PC-9 (cell line): ENCODE results near the gene PALLD. TPM values are rescaled to one million over a fixed set of nuclear protein-coding genes. Genes with fewer than 3 reads are reported as not detected.

Experiments used
- BruUV-seq: library from RNA; stranded (reverse); fragments of 400-500 nt; replicated peaks from 2 replicates; lab custom pipeline; 2021; lab: Mats Ljungman, UMichigan
- CTCF ChIA-PET: fragments of 300-600 bp; sonication (Branson Sonifier 250); formaldehyde crosslinking; loops from one replicate; lab custom pipeline; 2022; ENCODE audit warnings: antibody characterized with exemption; lab: Charles Lee
- POLR2A ChIA-PET: fragments of 300-600 bp; sonication (Branson Sonifier 250); formaldehyde crosslinking; loops from one replicate; lab custom pipeline; 2022; ENCODE audit warnings: antibody characterized with exemption; ENCODE audit not compliant: unreplicated experiment; lab: Charles Lee
- DNase-seq, 2 experiments: peaks; one replicate each; pipeline versions ENCODE4 v3.0.0 to v3.0.0-alpha.2; 2015 to 2022; ENCODE audit warnings: mixed read lengths in 1 of 2
- H2AFZ ChIP-seq: fragments of 200-600 bp; sonication (generic); 2 replicates; pipeline ENCODE4 v1.8.1; 2017; ENCODE audit warnings: antibody characterized with exemption
- H3F3A ChIP-seq: fragments of 200-600 bp; sonication (generic); 2 replicates; pipeline ENCODE4 v1.8.1; 2017; ENCODE audit warnings: antibody characterized with exemption, mild to moderate bottlenecking, low read depth; ENCODE audit not compliant: insufficient read depth
- H3K27ac ChIP-seq: fragments of 200-600 bp; sonication (generic); 2 replicates; pipeline ENCODE4 v1.6.1; 2016; ENCODE audit warnings: mixed run types
- H3K27me3 ChIP-seq: fragments of 200-600 bp; sonication (generic); 2 replicates; pipeline ENCODE4 v1.6.1; 2016; ENCODE audit warnings: low read depth, mixed run types; ENCODE audit not compliant: insufficient read depth
- H3K36me3 ChIP-seq: fragments of 200-600 bp; sonication (generic); 2 replicates; pipeline ENCODE4 v1.6.1; 2016; ENCODE audit warnings: low read depth, mixed run types
- H3K4me1 ChIP-seq: fragments of 200-600 bp; sonication (generic); replicated peaks from 2 replicates; pipeline ENCODE4 v1.6.1; 2016; ENCODE audit warnings: mixed run types; ENCODE audit not compliant: insufficient read depth
- H3K4me2 ChIP-seq: fragments of 200-600 bp; sonication (generic); 2 replicates; pipeline ENCODE4 v1.6.1; 2017; ENCODE audit warnings: mixed run types
- H3K4me3 ChIP-seq: fragments of 200-600 bp; sonication (generic); 2 replicates; pipeline ENCODE4 v1.6.1; 2016; ENCODE audit warnings: mixed run types
- H3K79me2 ChIP-seq: fragments of 200-600 bp; sonication (generic); 2 replicates; pipeline ENCODE4 v1.6.1; 2017; ENCODE audit warnings: low read depth, mixed run types
- H3K9me2 ChIP-seq: fragments of 200-600 bp; sonication (generic); 2 replicates; pipeline ENCODE4 v1.8.1; 2017; ENCODE audit warnings: mild to moderate bottlenecking; ENCODE audit not compliant: insufficient read depth
- H3K9me3 ChIP-seq: fragments of 200-600 bp; sonication (generic); 2 replicates; pipeline ENCODE4 v1.8.1; 2016; ENCODE audit warnings: low read depth; ENCODE audit not compliant: insufficient read depth
- H4K20me1 ChIP-seq: fragments of 200-600 bp; sonication (generic); 2 replicates; pipeline ENCODE4 v1.8.1; 2017; ENCODE audit not compliant: insufficient read depth
- EZH2 ChIP-seq: fragments of 200-600 bp; sonication (generic); IDR thresholded peaks from 2 replicates; pipeline ENCODE4 v1.8.0; 2017; ENCODE audit warnings: antibody characterized with exemption, low read depth
- intact Hi-C: fragments of 100-400 bp; cut with micrococcal nuclease; formaldehyde crosslinking; loops from one replicate; pipeline ENCODE4 v1.10.0; 2022; ENCODE audit not compliant: unreplicated experiment
- total RNA-seq: library from RNA; stranded (reverse); gene quantifications from 2 replicates; pipeline ENCODE4 v1.2.3, GENCODE V29; 2021
- TF ChIP-seq, protein P1 (sequence below): fragments of 200-600 bp; sonication (generic); conservative IDR thresholded peaks from 2 replicates; pipeline ENCODE4 v1.6.1; 2017; ENCODE audit warnings: mixed run types, antibody characterized with exemption, mild to moderate bottlenecking, moderate library complexity

The PALLD gene
- total RNA-seq, 1 experiment from 2014 or later = 156 TPM

DNA sequence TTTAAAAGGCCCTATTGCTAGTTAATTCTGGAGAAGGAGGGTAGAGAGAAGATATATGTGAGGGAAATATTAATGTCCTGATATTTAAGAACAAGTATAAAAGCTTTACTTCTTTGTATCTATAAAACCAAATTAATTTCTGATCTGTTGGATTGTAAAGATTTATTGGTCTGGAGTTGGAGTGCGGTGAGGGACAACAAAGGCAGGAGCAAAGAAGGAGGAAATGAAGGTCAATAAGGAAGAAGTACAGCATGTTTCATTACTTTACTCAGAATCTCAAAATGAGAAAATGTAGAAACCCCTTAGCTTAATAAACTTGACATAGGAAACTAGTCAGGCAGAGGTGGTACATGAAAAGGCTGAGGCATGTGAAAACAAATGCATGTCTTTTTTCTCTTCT is 192.9 kb downstream of the PALLD start:
- ChIA-PET POLR2A (no interaction called here), CTCF (no interaction called here)
- no peak overlapping the region for H2AFZ ChIP-seq
- peaks cover 10% of the 10 kb centered on the region for H3K4me1 ChIP-seq
- BruUV-seq = no TSS peak
- H4K20me1 ChIP-seq = no peaks in the 10 kb centered on the region
- no peak overlapping the region for H3K27ac ChIP-seq
- intact Hi-C loops = loop anchor here (5.0 kb wide), 2 partner anchors 57 to 102 kb away; no protein-coding TSS in a partner anchor
- no peaks in the 10 kb centered on the region for H3K36me3 ChIP-seq
- no peak for DNase-seq
- no peaks in the 10 kb centered on the region for H3K27me3 ChIP-seq
- TF ChIP-seq, protein P1, sequence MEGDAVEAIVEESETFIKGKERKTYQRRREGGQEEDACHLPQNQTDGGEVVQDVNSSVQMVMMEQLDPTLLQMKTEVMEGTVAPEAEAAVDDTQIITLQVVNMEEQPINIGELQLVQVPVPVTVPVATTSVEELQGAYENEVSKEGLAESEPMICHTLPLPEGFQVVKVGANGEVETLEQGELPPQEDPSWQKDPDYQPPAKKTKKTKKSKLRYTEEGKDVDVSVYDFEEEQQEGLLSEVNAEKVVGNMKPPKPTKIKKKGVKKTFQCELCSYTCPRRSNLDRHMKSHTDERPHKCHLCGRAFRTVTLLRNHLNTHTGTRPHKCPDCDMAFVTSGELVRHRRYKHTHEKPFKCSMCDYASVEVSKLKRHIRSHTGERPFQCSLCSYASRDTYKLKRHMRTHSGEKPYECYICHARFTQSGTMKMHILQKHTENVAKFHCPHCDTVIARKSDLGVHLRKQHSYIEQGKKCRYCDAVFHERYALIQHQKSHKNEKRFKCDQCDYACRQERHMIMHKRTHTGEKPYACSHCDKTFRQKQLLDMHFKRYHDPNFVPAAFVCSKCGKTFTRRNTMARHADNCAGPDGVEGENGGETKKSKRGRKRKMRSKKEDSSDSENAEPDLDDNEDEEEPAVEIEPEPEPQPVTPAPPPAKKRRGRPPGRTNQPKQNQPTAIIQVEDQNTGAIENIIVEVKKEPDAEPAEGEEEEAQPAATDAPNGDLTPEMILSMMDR = no peak
- no peak for TF ChIP-seq EZH2
- no peaks in the 10 kb centered on the region for H3K9me3 ChIP-seq
- no peaks in the 10 kb centered on the region for H3K9me2 ChIP-seq
- H3F3A ChIP-seq = no peaks in the 10 kb centered on the region
- no peaks in the 10 kb centered on the region for H3K79me2 ChIP-seq
- H3K4me2 ChIP-seq = no peak overlapping the region
- no peak overlapping the region for H3K4me3 ChIP-seq

DNA sequence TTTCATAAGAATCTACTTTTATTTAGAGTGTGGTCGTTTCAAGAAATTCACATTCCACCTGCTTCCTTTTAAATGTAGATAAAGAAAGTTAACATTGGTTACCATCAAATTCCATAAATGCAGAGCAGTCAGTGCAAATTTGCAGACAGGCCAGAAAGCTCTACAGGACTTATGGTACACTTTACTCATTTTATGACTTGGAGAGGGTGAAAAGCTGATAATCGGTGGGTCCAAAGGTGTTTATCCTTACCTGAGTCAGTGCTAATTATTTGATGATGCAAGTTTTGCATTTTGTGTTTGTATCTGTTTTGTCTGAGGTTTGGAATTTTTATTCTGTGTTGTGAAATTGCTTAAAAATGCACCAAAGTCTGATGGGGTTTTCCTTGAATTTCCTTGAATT is 193.3 kb downstream of the PALLD start:
- no peak overlapping the region for H2AFZ ChIP-seq
- no peaks in the 10 kb centered on the region for H3K9me2 ChIP-seq
- no peaks in the 10 kb centered on the region for H3F3A ChIP-seq
- no peaks in the 10 kb centered on the region for H3K79me2 ChIP-seq
- no peak overlapping the region for H3K4me3 ChIP-seq
- DNase-seq = no peak
- no peaks in the 10 kb centered on the region for H3K27me3 ChIP-seq
- no peak for TF ChIP-seq EZH2
- TF ChIP-seq, protein P1 = no peak
- H3K36me3 ChIP-seq = no peaks in the 10 kb centered on the region
- ChIA-PET POLR2A (no interaction called here), CTCF (no interaction called here)
- H3K4me1 ChIP-seq = peaks cover 13% of the 10 kb centered on the region
- no peaks in the 10 kb centered on the region for H3K9me3 ChIP-seq
- BruUV-seq = no TSS peak
- H3K27ac ChIP-seq = no peak overlapping the region
- H4K20me1 ChIP-seq = no peaks in the 10 kb centered on the region
- H3K4me2 ChIP-seq = no peak overlapping the region
- intact Hi-C loops = loop anchor here (5.0 kb wide), 2 partner anchors 58 to 103 kb away; no protein-coding TSS in a partner anchor

DNA sequence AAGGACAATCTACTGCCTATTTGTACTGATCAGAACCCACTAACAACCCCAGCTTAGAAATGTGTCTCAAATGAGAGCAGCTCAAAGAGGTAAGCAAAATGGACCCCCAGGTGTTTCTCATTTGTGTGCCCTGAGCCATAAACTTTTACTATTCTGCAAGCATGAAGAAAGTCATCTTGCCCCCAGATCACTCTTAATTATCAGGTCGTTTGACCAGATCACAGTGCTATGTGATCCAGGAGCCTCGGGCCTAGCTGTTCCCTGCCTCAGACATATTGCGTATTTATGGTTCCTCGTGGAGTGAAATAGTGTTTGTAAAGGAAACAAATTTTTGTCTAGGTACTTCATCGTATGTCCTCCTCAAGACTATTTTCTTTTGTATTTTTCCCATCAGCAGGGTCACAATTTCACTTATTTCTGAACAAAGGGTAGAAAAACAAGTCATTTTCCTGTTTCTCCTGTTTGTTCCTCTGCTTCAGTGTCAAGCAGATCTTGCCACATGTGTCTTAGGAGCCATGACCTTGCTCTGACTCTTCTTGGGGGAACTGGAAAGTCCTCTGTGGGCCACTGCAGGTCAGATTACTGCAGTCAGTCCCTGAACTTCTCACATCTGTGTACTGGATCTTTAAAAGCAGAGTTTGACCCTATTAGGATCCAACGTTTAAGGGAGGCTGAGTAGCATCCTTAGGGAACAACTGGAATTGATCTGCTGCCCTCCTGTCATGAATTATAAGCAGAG is 194.9 kb downstream of the PALLD start:
- intact Hi-C loops = loop anchor here (5.0 kb wide), 2 partner anchors 59 to 104 kb away; no protein-coding TSS in a partner anchor
- POLR2A ChIA-PET = no interaction called here
- Histone ChIP-seq H3K79me2 (no peaks in the 10 kb centered on the region), H3K27ac (no peak overlapping the region), H4K20me1 (no peaks in the 10 kb centered on the region), H3K9me2 (no peaks in the 10 kb centered on the region), H2AFZ (no peak overlapping the region), H3F3A (no peaks in the 10 kb centered on the region), H3K4me1 (peaks cover 13% of the 10 kb centered on the region), H3K9me3 (no peaks in the 10 kb centered on the region), H3K27me3 (no peaks in the 10 kb centered on the region), H3K4me2 (no peak overlapping the region), H3K36me3 (no peaks in the 10 kb centered on the region), H3K4me3 (no peak overlapping the region)
- BruUV-seq = no TSS peak
- CTCF ChIA-PET = no interaction called here
- TF ChIP-seq EZH2 = no peak
- TF ChIP-seq, protein P1 = no peak
- no peak for DNase-seq
